Uterus (tissue), 2 donors: ENCODE results near the gene CAMSAP2.

Experiments
- CTCF ChIP-seq, 4 experiments: fragments of 200-600 bp in 2 of 4; fragments of 450-650 bp in 2 of 4; sonication (generic) in 2 of 4; IDR thresholded peaks; one replicate each; pipeline ENCODE4 v1.5.1; 2016 to 2019; ENCODE audit warnings: antibody characterized with exemption in 4 of 4, mild to moderate bottlenecking in 2 of 4, moderate library complexity in 1 of 4
- POLR2A ChIP-seq, 2 donors: fragments of 450-650 bp; IDR thresholded peaks; one replicate each; pipeline ENCODE4 v1.6.1; 2016; ENCODE audit warnings: antibody characterized with exemption in 2 of 2, mild to moderate bottlenecking in 1 of 2, moderate library complexity in 1 of 2

GRCh38 chr1:200866521-200866920 is 127.8 kb downstream of the CAMSAP2 start:
- no peak for TF ChIP-seq CTCF (IDR thresholded peaks at IDR 0.05)
- TF ChIP-seq POLR2A (IDR thresholded peaks at IDR 0.05) = no peak
